AML-193 (cell line): ENCODE results near the gene GUCY1A1.

Experiments used
- DNase-seq, 2 experiments: peaks; one replicate each; lab custom pipeline; 2025; lab: John Stamatoyannopoulos, UW

GUCY1A1 gene

GRCh38 chr4:155692361-155692760 lies 25.7 kb downstream of the GUCY1A1 start:
- DNase-seq = no peak

GRCh38 chr4:155693015-155693663 lies 26.5 kb downstream of the GUCY1A1 start:
- DNase-seq = no peak

- DNase-seq = no peak
Measured at GRCh38 chr4:155694100-155694785, 27.6 kb downstream of the GUCY1A1 start.

DNA sequence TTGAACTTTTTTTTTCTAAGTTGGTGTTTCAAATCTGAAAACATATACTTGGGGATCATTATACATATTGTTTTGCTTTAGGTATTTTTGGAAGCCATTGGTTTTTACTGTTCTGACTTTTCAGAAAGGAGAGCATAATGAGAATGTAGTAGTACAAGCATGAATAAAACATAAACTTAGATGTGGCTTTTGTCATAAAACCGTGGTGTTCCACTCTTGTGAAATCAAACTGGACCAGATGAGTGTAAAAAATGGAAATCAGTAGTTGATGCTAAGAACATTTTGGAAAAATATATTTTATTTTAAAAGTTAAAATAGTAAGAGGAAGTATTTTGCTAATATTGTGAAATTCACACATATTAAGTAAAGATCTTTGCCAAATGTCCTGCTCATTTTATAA lies 29.6 kb downstream of the GUCY1A1 start:
- DNase-seq = no peak

GRCh38 chr4:155696726-155697125 lies 30.1 kb downstream of the GUCY1A1 start:
- DNase-seq = no peak

GRCh38 chr4:155701827-155702226 lies 35.2 kb downstream of the GUCY1A1 start:
- no peak for DNase-seq

DNA sequence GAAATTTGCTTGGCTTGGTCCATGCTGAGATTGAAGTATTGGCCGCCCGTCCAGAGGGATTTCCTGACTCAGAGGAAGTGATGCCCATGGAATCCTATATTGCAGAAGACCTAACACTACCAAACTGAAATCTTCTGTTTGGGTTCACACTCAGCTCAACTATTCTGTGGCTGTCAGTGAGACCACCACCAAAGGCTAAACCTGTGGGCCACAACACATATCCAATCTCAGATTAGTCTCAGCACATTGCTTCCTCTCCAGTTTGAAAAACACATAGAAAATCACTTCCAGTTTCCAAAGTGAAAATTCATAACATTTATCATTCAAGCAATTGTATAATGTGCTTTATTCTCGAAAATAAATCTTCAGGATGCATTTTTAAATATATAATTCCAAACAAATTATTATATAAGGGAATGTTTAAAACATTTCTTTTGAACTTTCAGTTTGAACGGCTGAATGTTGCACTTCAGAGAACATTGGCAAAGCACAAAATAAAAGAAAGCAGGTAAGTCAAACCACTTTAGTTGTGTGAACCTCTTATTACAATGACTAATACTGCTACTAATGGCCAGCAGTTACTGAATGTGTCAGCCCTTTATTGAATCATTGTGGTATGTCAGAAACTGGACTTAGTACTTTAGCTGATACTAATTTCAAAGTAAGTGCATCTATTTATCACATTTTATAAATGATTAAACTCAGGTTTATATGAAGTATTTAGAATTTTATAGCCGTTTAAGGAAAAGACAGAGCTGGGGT lies 37.0 kb downstream of the GUCY1A1 start:
- DNase-seq = no peak

GRCh38 chr4:155704841-155705404 lies 38.3 kb downstream of the GUCY1A1 start:
- no peak for DNase-seq

DNA sequence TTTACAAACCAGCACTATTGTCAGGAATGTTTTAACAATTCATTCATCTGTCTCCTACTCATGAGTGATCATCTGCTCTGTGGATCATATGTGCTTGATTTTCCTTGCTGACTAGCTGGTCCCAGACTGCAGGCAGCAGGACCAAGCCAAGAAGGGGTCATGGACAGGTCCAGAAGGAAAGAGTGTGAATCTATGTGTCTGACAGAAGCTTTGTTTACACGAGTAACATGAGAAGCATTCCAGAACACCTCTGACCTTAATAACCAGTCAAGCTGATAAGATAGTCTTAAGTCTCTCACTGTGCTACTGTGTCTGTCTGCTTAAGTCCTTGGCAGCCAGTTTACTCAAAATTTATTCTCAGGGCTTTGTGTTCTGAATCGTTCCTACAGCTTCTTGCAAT lies 39.0 kb downstream of the GUCY1A1 start:
- no peak for DNase-seq

- DNase-seq = no peak
Measured at GRCh38 chr4:155706147-155706546, 39.5 kb downstream of the GUCY1A1 start.

DNA sequence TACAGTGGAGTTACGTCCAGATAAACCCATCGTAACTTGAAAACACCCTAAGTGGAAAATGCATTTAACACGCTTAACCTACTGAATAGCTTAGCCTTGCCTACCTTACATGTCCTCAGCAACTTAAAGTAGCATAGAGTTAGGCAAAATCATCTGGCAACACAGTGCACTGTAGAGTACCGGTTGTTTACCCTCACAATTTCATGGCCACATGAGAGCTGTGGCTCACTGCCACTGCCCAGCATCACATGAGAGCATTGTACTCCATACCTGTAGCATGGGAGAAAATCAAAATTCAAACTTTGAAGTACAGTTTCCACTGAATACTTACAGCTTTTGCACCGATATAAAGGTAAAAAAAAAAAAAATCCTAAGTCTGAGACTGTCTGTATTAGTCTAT lies 40.6 kb downstream of the GUCY1A1 start:
- no peak for DNase-seq

DNA sequence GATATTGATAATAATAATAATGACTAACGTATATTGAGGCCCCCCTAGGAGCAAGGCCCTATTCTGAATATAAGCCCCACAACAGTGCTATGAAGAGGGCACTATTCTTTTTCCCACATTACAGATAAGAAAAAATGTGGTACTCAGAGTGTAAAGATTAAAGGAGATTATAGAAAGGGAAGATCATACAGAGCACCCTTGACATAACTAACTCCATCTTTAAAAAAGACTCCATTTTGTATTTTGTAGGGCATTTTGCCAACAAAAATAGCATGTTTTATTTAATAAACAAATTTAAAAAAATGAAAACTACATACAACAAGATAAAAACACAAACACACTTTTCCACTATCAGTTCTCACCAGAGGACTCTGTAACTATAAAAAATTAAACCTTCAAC lies 42.1 kb downstream of the GUCY1A1 start:
- no peak for DNase-seq

DNA sequence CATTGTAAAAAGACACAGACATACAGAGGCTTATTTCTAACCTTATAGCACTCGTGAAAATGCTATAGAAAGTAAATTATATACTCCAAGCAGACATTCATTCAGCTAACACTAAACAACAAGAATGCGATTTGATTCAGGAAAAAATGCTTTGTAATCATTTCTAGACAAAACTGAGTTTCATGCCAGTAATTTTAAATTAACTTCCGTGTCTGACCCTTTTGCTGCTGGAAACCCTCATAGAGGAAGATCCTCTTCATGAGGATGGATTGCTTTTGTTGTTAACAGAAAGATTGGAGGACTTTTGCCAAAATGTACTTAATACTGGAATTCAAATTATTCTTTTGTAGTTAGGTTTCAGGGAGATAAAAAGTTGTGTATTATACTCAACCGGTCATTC lies 43.3 kb downstream of the GUCY1A1 start:
- DNase-seq = no peak

DNA sequence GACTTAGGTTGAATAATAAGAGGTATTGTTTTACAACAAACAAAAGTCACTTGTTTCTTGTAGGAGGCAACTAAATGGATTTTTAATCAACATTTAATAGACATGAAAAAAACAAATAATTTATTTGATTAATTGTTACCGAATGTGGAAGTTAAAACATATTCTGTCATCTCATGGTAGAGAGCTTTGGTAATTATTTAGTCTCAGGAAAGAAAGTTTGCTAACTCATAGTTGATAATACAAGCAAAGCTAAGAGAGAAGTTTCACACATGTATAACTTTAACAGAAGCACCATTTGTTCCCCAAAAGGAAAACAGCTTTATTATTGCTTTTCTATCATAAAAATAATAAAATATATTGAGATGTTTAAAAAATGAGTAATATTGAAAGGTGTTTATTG lies 44.9 kb downstream of the GUCY1A1 start:
- no peak for DNase-seq

- DNase-seq = no peak
Measured at GRCh38 chr4:155712846-155713245, 46.2 kb downstream of the GUCY1A1 start.

GRCh38 chr4:155713911-155714310 lies 47.3 kb downstream of the GUCY1A1 start:
- no peak for DNase-seq

GRCh38 chr4:155722336-155722735 lies 55.7 kb downstream of the GUCY1A1 start:
- DNase-seq = no peak

DNA sequence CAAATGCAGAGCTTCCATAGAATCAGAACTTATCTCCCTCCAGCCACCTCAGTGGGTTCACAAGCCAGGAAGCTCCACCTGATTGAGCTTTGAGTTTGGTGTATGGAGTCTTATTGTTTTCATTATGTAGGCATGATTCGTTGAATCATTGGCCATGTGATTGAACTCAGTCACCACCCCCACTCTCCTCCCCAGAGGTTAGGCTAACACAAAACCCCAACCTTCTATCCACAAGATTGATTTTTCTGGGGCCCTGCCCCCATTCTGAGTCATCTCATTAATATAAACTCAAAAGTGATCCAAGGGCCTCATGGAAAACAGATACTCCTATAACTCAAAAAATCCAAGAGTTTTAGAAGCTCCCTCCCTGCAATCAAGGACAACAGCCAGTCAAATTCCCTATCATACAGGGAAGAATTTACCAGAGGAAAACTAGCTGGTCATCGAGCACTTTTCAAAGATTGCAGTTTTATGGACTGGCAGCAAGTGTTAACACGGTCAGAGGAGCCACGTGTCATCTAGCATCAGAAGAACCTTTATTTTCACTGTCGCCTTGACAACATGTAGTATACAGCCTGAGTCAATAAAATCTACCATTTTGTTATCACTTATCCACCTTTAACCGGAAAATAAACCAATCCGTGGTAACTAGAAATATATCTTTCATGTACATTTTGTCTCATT lies 56.3 kb downstream of the GUCY1A1 start:
- DNase-seq = no peak

- no peak for DNase-seq
Measured at GRCh38 chr4:155724731-155725130, 58.1 kb downstream of the GUCY1A1 start.

- no peak for DNase-seq
Measured at GRCh38 chr4:155734065-155734464, 67.4 kb downstream of the GUCY1A1 start.

- DNase-seq = no peak
Measured at GRCh38 chr4:155734951-155735350, 68.3 kb downstream of the GUCY1A1 start.

DNA sequence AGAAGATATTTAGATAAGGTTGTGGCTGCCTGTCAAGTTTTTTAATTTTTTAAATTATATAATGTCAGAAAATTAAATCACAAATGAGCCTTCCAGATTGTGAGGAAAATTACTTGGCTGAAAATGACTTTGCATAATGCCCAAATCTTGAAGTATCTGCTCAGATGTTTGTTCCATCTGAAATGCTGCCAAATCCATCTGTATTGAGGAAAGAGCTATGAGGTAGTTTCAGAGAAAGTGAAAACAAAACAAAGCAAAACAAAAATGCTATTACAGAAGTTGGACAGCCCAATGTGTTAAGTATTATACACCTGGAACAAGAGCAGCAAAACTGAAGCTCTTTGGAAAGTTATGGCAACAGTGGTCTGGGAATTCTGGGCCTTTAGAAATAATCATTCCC lies 68.8 kb downstream of the GUCY1A1 start:
- DNase-seq = no peak
